Ovary (tissue), 3 donors: Measurements from ENCODE around the gene KRT3.

ENCODE experiments used
- POLR2A ChIP-seq: fragments of 450-650 bp; IDR thresholded peaks from one replicate; pipeline ENCODE4 v1.6.1; 2017; ENCODE audit warnings: antibody characterized with exemption, mild to moderate bottlenecking, moderate library complexity
- TF ChIP-seq, protein P1 (sequence below), 3 donors: fragments of 450-650 bp in 2 of 3; fragments of 200-600 bp in 1 of 3; IDR thresholded peaks; one replicate each; pipeline versions ENCODE4 v1.5.1 to v1.8.0; 2016 to 2022; ENCODE audit warnings: antibody characterized with exemption in 3 of 3, mild to moderate bottlenecking in 1 of 3
- donor health status: DM: no; HTN: no; CAD: no.

DNA sequence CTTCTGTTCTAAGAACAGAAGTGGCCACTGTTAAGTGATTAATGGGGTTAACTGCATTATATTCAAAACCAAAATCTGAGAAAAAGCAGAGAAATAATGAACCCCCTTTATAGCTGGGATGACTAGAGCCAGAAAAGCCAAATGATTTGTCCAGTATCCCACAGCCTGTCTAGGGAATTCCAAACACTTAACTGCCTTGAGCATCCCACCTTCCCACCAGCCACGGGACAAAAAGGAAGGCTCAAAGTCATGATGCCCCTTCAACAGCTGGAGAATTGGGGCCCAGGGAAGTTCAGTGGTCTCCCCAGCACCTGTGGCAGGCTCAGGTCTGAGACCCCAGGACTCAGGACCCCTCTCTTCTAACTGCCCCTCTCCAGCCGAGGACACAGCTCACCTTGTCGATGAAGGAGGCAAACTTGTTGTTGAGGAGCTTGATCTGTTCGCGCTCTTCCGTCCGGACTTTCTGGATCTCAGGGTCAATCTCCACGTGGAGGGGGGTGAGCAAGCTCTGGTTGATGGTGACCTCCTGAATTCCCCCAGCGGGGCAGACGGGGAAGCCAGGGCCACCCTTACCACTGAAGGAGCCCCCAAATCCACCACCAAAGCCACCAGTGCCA lies 17.4 kb upstream of the KRT3 start:
- TF ChIP-seq, protein P1, sequence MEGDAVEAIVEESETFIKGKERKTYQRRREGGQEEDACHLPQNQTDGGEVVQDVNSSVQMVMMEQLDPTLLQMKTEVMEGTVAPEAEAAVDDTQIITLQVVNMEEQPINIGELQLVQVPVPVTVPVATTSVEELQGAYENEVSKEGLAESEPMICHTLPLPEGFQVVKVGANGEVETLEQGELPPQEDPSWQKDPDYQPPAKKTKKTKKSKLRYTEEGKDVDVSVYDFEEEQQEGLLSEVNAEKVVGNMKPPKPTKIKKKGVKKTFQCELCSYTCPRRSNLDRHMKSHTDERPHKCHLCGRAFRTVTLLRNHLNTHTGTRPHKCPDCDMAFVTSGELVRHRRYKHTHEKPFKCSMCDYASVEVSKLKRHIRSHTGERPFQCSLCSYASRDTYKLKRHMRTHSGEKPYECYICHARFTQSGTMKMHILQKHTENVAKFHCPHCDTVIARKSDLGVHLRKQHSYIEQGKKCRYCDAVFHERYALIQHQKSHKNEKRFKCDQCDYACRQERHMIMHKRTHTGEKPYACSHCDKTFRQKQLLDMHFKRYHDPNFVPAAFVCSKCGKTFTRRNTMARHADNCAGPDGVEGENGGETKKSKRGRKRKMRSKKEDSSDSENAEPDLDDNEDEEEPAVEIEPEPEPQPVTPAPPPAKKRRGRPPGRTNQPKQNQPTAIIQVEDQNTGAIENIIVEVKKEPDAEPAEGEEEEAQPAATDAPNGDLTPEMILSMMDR (IDR thresholded peaks at IDR 0.05): no peak
- no peak for TF ChIP-seq POLR2A
